Stimulated activated CD4-positive, alpha-beta T cell treated with anti-CD3 and anti-CD28 coated beads, Interleukin-15, amount 100 ng/mL, for 1 hour (primary cell): Measurements from ENCODE around the gene TMEM121.

Source experiments
- DNase-seq, 2 donors: peaks; one replicate each; pipeline ENCODE4 v3.0.0-alpha.2; 2020; ENCODE audit warnings: low read depth in 1 of 2, low spot score in 1 of 2

TMEM121 gene

DNA sequence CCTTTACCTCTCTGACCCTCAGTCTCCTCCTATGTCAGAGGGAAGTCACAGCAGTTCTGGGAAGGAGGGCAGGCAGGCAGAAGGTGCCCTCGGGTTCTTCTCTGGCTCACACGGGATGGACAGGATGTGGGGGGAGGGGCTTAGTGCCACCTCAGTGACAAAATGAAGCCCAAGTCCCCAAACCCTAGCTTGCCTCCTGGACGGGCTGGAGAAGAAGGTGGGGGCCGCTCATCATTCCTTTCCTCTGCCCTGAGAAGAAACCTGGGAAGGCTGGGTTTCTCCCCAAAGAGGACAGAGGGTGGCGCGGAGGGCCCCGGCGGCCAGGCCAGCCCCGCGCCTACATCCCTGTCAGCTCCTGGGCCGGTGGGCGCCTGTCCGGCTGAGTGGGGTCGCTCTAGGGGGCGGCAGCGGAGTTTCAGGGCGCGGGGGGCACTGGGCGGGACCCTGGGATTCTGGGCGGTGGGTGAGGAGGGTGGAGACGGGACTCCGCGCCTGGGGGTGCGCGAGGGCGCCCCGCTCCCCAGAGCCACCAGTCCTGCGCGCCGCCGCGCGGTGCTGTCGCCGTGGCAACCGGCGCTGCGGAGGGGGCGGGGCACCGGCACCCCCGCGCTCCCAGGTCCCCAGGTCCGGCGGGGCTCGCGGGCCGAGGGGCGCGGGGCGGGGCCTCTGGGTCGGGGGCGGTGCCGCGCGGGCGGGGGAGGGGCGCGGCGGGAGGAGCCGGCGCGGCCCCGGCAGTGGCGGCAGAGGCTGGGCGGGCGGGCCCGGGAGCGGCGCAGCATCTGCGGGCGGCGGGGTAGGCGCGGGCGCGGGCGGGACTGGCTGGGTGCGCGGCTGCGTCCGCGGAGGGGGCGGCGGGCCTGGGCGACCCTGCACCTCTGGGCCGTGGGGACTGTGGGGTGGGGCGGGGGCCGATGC, at the start of gene TMEM121:
TSS of gene TMEM121 (plus strand) at position 723 of the 915 bp plus-strand sequence. CDS start 2,252 bp downstream, outside the sequence.
- no peak for DNase-seq

DNA sequence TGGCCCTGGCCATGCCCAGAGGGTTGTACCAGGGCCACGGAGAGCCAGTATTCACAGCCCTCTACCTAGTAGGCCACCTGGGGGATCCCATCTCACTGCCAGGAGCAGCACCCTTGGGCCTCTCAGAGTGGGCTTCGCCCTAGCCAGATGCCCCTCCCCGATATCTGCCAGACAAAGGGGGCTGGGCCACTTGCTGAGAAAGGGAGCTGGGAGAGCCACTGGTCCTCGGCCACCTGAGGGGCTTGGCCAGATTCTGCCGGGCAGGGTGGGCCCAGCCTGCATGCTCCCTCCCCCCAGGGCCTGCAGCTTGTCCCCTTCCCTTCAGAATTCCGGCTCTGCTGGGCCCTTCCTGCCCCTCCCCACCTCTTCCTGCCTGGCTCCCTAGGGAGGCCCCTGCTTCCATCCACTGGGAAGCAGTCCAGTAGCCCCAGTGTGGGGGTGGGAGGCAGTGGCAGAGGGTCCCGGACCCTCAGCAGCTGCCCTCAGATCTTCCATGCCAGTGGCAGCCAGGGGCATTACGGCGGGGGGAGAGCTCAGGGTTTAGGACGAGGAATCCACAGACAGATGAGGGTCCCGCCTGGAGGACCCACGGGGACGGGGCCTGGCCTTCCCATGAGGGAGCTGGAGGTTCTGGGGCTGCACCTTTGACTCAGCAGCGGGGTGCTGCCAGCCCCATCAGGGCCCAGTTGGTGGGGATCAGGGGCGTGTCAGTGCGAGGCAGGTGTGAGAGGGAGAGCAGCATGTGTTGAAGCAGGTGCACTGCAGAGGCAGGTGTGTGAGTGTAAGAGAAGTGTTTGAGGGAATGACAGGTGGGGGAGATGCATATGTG, 49.3 kb upstream of the TMEM121 start:
- DNase-seq: no peak

DNA sequence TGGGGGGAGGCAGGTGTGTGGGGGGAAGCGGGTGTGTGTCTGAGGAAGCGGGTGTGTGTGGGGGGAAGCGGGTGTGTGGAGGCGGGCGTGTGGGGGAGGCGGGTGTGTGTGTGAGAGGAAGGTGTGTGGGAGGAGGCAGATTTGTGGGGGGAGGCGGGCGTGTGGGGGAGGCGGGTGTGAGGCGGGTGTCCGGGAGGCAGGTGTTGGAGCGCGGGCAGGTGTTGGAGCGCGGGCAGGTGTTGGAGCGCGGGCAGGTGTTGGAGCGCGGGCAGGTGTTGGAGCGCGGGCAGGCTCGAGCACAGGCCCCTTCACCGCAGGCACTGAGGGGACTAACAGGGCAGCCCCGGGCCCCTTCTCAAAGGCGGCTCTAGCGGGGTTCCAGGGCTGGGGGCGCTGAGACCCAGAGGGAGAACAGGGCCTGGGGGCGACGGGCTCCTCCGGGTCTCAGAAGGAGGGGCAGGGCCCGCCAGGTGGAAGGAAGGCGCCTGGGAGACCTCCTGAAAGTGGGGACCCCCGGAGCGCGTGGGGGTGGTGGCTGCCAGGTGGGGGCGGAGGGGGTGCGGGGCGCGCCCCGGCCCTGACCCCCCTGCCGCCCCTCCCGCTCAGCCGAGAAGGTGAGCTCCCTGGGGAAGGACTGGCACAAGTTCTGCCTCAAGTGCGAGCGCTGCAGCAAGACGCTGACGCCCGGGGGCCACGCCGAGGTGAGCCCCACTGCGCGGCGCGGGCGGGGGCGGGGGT, 48.6 kb upstream of the TMEM121 start:
- DNase-seq: no peak

DNA sequence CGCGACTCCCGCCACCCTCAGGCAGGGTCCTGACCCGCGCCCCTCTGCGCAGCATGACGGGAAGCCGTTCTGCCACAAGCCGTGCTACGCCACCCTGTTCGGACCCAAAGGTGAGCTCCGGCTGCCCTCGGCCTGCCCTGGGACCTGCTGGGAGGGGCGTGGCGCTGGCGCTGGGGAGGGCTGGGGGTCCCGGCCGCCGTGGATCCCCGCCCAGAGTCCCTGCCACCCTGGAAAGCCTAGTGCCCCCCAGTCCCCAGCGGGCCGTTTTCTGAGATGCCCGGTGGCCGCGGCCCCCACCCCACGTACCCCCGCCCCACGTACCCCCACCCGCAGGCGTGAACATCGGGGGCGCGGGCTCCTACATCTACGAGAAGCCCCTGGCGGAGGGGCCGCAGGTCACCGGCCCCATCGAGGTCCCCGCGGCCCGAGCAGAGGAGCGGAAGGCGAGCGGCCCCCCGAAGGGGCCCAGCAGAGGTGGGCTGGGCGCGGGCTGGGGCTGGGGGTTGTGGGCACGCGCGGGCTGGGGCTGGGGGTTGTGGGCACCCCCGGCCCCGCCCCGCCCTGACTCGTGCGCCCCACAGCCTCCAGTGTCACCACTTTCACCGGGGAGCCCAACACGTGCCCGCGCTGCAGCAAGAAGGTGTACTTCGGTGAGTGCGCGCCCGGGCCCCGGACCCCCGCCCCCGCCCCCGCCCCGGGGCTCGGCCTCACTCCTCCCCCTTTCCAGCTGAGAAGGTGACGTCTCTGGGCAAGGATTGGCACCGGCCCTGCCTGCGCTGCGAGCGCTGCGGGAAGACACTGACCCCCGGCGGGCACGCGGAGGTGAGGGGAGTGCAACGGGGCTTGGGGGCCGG, 47.8 kb upstream of the TMEM121 start:
- DNase-seq: no peak

DNA sequence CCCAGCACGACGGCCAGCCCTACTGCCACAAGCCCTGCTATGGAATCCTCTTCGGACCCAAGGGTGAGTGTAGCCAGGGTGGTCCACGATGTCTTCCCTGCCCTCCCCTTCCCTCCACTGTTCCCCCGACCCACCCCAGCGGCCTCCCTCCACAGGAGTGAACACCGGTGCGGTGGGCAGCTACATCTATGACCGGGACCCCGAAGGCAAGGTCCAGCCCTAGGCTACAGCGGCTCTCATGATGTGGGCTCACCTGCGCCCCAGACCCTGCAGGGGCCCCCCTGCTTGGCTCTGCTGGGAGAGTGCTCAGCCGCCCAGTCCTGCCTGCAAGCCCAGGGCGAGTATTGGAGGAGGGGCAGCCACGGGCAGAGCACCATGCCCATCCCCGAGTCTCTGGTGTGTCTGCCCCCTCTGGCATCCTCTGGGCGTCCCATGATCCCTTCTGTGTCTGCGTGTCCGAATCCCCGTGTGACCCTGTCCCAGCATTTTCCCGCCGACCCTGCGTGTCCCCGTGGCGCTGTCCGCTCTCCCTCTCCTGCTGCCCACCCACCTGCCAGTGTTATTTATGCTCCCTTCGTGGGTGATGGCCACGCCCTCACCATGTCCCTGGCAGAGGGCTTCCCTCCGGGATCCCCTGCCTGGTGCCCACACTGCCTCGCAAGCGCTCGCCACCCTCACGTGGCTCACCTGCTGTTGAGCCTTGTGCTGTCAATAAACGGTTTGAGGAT, 46.8 kb upstream of the TMEM121 start:
- DNase-seq: no peak

DNA sequence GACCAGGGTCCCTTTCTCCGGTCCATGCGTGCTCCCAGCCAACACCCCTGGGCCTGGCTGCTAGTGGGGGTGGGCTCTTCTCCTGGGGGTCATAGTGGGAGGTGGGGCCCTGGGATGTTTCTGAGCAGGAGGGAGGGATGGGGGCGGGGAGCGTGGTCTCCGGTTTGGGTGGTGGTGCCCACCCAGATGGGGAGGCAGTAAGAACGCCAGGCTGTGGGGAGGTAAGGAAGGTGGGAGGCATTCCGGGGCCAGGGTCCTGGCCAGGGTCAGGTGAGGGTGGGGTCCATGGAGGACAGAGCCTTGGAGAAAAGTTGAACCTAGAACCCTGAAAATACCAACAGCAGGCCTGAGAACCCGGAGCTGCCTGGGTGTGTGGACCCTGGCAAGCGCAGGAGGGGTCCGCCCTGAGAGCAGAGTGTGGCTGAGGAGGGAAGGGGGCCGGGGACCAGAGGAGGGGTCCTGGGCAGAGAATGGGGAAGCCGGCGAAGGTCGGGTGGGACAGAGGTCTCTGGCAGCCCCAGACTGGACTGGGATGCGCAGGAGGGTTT, 46.1 kb upstream of the TMEM121 start:
- DNase-seq: no peak

DNA sequence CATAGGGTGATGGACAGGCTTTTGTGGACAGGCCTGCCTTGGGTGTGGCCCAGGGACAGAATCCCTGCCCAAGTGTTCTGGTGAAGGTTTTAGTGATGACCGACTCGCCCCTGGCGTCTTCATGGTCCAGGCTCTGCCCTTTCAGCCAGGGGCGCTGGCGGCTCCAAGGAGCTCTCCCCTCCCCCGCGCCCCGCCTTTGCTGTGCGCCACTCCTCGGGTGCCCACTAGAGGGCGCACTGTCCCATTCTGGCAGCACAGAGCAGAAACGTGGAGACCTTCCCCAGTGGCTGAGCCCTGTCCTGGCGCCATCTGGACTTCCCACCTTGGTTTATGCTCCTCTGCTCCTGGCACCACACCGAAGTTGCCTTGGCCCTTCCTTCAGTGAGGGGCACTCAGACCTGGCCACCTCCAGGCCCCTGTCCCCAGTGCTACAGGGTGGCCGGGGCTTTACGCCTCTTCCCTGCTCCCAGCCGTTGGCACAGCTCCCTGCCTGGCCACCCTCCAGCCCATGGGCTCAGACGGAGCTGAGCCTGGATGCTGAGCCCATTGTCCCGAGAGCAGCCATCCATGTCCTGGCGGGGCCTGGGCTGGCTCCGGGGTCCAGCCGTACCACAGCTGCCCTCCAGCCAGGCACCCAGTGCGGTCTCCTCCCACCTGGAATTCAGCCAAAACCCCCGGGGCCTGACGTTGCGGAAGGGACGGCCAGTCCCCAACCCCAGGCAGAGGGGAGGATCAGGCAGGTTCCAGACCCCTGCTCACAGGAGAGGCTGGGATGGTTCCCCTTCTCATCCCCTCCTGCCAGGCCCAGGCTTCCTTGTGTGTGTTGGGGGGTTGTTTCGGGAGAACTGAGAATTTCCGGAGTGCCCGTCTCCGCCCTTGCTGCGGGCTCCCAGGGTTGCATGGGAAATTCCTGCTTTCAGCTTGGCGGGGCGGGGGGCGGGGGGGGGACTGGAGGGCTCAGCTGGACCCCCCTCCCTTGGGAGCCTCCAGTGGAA, 45.3 kb upstream of the TMEM121 start:
- DNase-seq: peak; percentile 85 to 86

DNA sequence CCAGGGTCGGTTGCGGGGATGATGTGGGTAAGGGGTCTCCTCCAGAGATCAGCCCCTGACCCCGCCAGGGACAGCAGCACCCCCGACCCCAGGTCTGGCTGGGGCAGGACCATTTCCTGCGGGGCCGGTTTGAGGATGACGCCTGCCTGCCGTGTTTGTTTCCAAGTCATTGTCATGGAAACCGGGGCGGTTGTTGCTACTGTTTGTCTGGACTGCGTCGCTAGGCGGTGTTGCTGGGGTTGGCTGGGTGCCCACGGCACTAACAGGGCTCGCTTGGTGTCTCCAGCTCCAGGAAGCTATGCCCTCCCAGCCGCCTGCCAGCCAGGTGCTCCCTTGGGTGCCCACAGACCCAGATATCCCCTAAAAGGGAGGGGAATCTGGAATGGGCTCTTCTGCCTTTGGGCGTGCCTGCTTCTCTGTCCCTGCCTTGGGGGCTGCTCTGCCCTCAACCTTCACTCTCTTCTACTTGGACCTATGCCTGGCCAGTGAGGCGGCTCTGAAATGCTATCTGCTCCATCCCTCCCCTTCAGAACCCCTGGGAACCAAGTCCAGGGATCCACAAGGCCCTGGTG, 44.4 kb upstream of the TMEM121 start:
- peak; percentile 65 to 89 for DNase-seq

DNA sequence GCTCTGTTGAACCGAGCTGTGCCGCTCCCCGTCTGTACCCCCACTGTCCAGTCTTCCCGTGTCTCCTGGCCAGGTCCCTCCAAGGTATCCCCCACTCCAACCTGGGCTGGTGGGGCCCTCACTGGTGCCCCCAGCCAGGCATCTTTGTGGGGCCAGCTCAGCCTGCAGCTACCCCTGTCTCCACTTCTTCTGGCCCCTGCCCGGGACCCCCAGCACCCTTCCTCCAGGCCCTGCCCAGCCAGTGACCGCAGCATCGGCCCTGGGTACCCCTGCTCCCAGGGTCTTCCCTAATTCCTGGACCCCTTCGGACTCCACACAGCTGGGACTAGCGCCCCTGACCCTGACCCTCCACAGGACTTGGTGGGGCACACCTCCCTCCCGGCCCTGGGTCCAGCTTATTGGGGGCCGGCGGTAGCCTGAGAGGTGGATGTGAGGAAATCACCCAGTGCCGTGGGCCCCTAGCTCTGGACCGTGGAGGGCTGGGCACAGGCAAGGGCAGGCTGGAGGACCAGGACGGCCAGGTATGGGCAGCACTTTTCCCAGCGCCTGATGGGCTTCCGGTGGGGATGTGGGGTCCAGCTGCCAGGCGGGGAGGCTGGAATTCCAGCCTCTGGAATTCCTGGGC, 43.8 kb upstream of the TMEM121 start:
- no peak for DNase-seq

DNA sequence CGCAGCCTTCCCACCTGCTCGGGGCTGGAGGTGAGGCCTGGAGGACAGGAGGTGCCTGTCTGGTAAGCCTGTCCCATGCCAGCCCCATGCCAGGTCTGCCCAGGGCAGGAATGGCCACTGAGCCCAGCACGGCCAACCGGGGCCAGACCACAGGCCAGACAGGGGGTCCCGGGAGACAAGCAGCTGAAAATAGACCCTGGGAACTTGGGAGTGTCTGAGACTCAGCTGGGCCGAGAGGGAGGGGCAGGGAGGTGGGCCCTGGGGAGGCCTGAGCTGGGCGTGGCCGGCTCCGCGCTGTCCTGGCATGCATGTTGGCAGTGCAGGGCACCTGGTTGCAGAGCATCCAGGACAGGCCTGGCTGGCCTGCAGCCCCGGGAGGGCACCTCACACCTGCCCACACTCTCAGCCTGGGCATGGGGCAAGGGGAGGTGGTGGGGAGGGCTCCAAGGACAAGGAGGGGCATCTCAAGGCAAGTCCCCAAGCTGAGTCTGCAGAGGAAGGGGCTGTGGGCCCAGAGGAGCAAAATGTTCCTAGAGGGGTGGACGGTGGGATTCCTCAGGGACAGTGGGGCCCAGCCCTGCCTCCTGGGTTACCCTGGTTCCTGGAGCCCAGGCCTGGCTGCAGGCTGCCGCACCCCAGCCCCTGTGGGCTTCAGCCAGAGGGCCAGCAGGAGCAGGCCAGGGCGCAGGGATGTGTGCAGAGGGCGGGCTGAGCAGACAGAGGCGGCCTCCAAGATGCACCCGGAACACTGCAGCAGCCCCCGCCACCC, 42.9 kb upstream of the TMEM121 start:
- DNase-seq: no peak

DNA sequence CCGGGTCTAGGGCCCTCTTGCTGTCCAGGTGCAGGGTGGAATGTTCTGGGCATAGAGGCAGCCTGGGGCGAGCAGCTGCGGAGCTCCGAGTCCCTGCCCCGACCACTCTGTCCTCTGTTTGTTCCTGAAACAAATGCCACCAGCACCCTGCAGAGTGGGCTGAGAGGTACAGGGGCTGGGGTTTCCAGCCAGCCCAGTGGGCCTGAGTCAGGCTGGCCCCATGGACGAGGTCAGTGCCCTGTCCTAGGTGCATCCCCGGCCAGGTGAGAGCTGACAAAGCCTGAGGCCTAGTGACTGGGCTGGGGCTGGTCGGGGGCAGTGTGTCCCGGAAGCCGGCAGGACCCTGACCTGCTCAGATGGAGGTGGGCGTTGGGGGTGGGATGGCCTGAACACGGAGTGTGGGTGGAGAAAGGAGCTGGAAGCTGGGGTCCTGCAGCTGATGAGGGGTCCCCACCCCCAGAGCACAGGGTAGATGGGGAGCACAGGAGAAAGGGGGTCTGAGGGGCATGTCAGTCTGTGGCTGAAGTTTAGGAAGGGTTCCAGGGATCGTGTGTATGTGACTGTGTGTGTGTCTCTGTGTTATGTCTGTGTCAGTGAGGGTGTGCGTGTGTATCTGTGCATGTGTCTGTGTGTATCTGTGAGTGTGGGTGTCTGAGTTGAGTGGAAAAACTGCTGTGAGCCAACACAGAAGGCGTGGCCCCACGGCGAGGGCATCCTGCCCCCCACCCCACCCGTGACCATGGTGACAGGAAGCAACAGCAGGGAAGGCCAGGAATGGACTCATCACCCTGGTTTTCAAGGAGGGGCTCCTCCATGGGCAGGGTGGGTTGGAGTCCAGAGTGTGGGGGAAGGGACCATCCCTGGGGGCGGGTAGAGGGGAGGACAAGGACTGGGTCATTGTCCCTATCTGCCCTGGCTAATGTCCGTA, 42.0 kb upstream of the TMEM121 start:
- DNase-seq: peak in 1 of 2 donors; percentile 64

DNA sequence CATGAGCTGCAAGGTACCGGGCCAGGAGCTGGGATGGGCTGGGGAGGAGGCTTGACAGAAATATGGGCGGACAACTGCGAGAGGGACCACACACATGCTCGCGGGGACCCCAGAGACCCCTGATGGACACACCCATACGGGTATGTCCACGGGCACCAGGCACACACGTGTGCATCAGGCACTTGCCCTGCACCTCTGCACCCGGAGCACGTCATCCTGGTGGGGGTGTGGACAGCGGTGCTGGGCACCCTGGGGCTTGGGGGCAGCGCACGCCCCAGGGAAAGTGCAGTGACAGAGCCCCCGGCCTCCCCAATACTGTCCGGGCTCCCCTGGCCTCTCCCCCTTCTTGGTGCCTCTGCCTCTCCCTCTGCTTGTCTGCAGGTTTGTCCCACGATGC, 41.4 kb upstream of the TMEM121 start:
- DNase-seq: no peak

DNA sequence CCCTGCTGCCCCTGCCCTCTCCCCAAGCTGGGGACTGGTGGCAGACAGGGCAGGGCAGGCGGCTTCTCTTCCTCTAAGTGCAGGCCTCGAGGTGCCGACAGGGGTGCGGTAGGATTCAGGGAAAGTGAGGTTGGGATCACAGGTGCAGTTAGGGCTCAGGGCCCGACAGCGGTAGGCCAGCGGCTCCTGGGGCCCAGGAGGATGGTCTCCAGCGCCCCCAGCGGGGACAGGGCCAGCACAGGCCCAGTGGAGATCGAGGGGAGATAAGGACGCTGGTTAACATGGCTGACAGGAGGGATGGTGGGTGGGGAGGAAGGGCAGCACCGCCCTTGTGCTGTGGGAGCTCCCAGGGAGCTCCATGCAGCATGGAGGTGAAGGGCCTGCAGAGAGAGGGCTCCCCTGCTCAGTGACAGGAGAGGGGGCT, 40.6 kb upstream of the TMEM121 start:
- no peak for DNase-seq

DNA sequence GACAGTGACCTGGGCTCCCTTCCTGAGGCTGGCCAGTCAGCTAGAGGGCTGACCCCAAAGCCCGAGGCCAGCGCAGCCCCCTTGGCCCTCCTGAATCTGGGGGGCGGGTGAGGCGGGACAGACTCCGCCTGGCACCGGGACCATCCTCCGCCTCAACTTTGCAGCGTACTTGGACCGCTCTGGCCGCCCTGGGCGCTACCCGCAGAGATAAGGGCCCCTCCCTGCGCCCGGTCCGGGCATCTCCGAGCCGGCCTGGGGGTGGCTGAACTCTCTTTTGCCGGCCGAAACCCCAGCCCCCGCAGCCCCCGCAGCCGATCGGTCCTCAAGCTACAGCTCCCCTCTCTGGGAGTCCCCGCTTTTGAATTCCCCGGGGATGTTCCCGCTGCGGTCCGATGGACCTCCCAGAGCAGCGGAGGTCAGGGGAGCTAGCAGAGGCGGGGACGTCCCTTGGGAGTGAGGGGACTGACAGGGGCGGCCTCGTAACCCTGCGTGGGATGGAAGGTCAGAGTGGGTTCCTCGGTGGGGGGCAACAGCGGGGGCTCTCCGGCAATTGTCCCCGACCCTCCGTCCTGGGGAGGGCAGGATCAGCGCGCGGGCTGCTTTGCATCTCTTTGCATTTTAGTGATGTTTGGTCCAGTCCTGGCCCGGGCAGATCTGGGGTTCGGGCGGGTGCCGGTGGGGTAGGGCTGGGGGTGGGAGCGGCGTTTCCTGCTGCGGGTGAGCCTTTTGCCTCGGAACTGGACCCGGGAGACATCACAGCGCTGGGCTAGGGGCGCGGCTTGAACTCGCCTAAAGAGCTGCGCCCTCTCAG, 40.0 kb upstream of the TMEM121 start, which contains the start of gene CRIP1:
TSS of gene CRIP1 (plus strand) at position 724 of the 811 bp plus-strand sequence. CDS start 374 bp downstream, outside the sequence.
- no peak for DNase-seq
